ENCODE data around the gene USP9X.

DNA sequence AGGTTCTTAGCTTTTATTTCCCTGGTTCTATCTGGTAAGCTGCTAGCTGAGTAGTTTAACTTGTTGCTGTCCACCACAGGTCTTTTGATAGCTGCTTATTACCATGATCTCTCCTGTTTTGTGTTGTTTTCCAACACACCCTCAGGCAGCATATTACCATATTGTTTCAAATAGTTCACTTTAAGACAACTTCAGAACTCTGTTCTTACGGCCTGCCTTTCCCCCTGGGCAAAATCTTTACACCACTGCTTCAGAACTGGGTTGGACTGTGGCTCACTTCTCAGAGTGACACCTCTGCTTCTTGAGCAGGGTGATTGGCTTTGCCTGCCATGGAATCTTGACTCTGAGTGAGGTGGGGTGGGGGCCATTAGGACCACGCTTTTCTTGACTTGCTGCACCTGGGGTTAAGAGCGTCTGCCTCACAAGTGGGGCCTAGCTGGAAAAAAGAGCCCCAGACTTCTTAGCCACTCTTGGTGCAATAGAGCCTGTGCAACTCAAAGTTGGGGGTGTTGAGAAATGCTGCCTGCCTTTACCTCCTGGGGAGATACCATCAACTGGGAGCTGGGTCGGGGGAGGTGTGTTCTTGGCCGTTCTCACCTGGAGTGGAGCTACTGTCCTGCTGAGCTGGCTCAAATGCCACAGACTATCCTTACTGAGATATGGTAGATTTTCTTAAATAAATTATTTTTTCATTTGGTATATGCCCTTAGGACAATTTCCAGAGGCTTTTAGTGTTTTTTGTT lies 23.4 kb downstream of the USP9X start:
- TF ChIP-seq, protein P1, sequence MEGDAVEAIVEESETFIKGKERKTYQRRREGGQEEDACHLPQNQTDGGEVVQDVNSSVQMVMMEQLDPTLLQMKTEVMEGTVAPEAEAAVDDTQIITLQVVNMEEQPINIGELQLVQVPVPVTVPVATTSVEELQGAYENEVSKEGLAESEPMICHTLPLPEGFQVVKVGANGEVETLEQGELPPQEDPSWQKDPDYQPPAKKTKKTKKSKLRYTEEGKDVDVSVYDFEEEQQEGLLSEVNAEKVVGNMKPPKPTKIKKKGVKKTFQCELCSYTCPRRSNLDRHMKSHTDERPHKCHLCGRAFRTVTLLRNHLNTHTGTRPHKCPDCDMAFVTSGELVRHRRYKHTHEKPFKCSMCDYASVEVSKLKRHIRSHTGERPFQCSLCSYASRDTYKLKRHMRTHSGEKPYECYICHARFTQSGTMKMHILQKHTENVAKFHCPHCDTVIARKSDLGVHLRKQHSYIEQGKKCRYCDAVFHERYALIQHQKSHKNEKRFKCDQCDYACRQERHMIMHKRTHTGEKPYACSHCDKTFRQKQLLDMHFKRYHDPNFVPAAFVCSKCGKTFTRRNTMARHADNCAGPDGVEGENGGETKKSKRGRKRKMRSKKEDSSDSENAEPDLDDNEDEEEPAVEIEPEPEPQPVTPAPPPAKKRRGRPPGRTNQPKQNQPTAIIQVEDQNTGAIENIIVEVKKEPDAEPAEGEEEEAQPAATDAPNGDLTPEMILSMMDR (IDR thresholded peaks at IDR 0.05; ENCODE audit: insufficient read depth, low read length, poor library complexity, severe bottlenecking), result no peak
- no peak for TF ChIP-seq EZH2phosphoT487 (conservative IDR thresholded peaks at IDR 0.05; ENCODE audit: low read length)
